Stomach (tissue), 9 donors: ENCODE measurements around the gene SSH2. TPM values are rescaled to one million over a fixed set of nuclear protein-coding genes. Genes with fewer than 3 reads are reported as not detected.
"Not testable (repeated sequence)": the region's sequence is repeated elsewhere in the genome, so short reads cannot be mapped to it uniquely, and the experiment has no call there.

Experiments used
- DNase-seq, 2 donors: peaks; one replicate each; pipeline versions ENCODE4 v3.0.0 to v3.0.0-alpha.2; 2013 to 2019
- H3K27ac ChIP-seq, 5 donors: fragments of 200-600 bp in 4 of 5; sonication (generic) in 4 of 5; one replicate each; pipeline ENCODE4 v1.5.1; 2013 to 2019; ENCODE audit warnings: mild to moderate bottlenecking in 1 of 5, moderate library complexity in 1 of 5
- H3K27me3 ChIP-seq, 3 donors: fragments of 200-600 bp; sonication (generic); one replicate each; pipeline ENCODE4 v1.5.1; 2017 to 2019; ENCODE audit warnings: mixed run types in 1 of 3
- H3K36me3 ChIP-seq, 4 donors: fragments of 200-600 bp; sonication (generic); 1 replicate in 3 of 4; 2 replicates in 1 of 4; pipeline ENCODE4 v1.5.1; 2016 to 2019
- H3K4me1 ChIP-seq, 4 donors: fragments of 200-600 bp; sonication (generic); one replicate each; pipeline ENCODE4 v1.5.1; 2016 to 2019
- H3K4me3 ChIP-seq, 4 donors: fragments of 200-600 bp; sonication (generic) in 3 of 4; one replicate each; pipeline ENCODE4 v1.5.1; 2016 to 2019; ENCODE audit warnings: mild to moderate bottlenecking in 1 of 4
- H3K9me3 ChIP-seq, 4 donors: fragments of 200-600 bp; sonication (generic); one replicate each; pipeline ENCODE4 v1.5.1; 2016 to 2019
- EP300 ChIP-seq: sonication (generic); formaldehyde crosslinking; IDR thresholded peaks from one replicate; pipeline ENCODE4 v1.6.1; 2017; ENCODE audit warnings: antibody characterized with exemption
- POLR2A ChIP-seq, 4 donors: fragments of 450-650 bp; IDR thresholded peaks; one replicate each; pipeline ENCODE4 v1.6.1; 2016; ENCODE audit warnings: antibody characterized with exemption in 4 of 4, control low read depth in 2 of 4, mild to moderate bottlenecking in 1 of 4, moderate library complexity in 1 of 4
- POLR2AphosphoS5 ChIP-seq, 3 donors: sonication (generic); formaldehyde crosslinking; IDR thresholded peaks; one replicate each; pipeline ENCODE4 v1.6.1; 2016; ENCODE audit warnings: antibody characterized with exemption in 3 of 3
- WGBS, 5 donors: extraction: QIAGEN DNeasy Blood & Tissue Kit in 3 of 5; methylation state at CpG; one replicate each; pipeline versions ENCODE4 v1.1.5 to v1.1.7; 2013 to 2018; 5-methylcytosine and 5-hydroxymethylcytosine counted together
- intact Hi-C: fragments of 100-400 bp; cut with DNase I; formaldehyde crosslinking; loops from one replicate; pipeline ENCODE4 v1.15.1; 2023; ENCODE audit warnings: low total_unique reads
- polyA plus RNA-seq, 3 donors: library from polyadenylated mRNA; stranded (reverse); fragments of 200-250 nt; gene quantifications; one replicate each; pipeline ENCODE4 v1.2.3, GENCODE V29; 2013
- total RNA-seq, 5 donors: library from RNA; depleted of rRNA; stranded (reverse); fragments of >200 nt; gene quantifications; one replicate each; pipeline versions ENCODE4 v1.1.0 to v1.2.3, GENCODE V29; 2014 to 2016
- TF ChIP-seq, protein P1 (sequence below), 7 experiments: fragments of 450-650 bp in 4 of 7; fragments of 200-600 bp in 3 of 7; sonication (generic) in 3 of 7; IDR thresholded peaks; one replicate each; pipeline ENCODE4 v1.5.1; 2016 to 2019; ENCODE audit warnings: antibody characterized with exemption in 7 of 7, control low read depth in 2 of 7, mild to moderate bottlenecking in 1 of 7
- donor health status: healthy with polysubstance abuse.
- donor health status: Bipolar disorder and iron deficiency.
- donor health status: healthy.

Gene SSH2
- total and polyA plus RNA-seq, 8 donors = 7.8 to 44.9 (median 24.1) TPM

DNA sequence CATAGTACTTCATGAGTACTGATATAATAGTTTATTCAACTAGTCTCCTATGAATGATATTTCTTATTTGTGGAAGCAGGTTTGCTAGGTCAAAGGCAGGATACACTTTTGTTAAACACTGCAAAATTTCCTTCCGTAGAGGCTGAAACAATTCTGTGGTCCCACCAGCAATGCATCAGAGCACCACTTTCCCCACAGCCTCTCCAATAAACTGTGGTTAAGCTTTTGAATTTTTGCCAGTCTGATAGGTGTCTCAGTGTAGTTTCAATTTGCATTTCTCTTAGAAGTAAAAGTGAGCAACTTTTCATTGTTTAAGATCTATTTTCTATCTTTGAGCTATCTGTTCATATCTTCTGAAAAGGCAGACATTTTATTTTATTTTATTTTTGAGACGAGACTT lies 270.9 kb downstream of the SSH2 start:
- Histone ChIP-seq H3K27me3 (no peaks in the 10 kb centered on the region), H3K4me1 (peaks cover 0 to 13% (median 4%) of the 10 kb centered on the region in 4 donors), H3K9me3 (no peaks in the 10 kb centered on the region), H3K27ac (no peak overlapping the region), H3K36me3 (peaks cover 6 to 79% (median 53%) of the 10 kb centered on the region in 4 donors), H3K4me3 (no peak overlapping the region)
- TF ChIP-seq, protein P1, sequence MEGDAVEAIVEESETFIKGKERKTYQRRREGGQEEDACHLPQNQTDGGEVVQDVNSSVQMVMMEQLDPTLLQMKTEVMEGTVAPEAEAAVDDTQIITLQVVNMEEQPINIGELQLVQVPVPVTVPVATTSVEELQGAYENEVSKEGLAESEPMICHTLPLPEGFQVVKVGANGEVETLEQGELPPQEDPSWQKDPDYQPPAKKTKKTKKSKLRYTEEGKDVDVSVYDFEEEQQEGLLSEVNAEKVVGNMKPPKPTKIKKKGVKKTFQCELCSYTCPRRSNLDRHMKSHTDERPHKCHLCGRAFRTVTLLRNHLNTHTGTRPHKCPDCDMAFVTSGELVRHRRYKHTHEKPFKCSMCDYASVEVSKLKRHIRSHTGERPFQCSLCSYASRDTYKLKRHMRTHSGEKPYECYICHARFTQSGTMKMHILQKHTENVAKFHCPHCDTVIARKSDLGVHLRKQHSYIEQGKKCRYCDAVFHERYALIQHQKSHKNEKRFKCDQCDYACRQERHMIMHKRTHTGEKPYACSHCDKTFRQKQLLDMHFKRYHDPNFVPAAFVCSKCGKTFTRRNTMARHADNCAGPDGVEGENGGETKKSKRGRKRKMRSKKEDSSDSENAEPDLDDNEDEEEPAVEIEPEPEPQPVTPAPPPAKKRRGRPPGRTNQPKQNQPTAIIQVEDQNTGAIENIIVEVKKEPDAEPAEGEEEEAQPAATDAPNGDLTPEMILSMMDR (IDR thresholded peaks at IDR 0.05) = no peak
- TF ChIP-seq EP300 = no peak
- no peak for TF ChIP-seq POLR2A (IDR thresholded peaks at IDR 0.05)
- no peak for TF ChIP-seq POLR2AphosphoS5 (IDR thresholded peaks at IDR 0.05)
- intact Hi-C loops = no loop called here
- WGBS, 5 donors = 70 to 82% (median 78%) methylated on average over 2 of the region's 2 CpGs
- DNase-seq = no peak

DNA sequence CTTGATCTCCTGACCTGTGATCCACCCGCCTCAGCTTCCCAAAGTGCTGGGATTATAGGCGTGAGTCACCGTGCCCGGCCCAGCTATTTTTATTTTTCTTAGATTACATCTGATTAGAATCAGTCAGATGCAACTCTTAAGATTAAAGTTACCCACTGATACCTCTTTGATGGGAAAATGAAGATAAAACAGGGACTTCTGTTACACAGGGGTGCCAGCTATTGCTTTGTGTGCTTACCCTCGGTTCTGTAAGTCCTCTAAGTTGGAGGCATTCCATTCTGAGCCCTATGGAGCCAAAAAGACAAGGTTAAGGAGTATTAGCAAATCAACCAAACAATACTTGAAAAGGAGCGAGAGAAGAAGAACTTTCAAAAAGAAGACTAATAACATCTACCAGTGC lies 274.7 kb downstream of the SSH2 start:
- H3K27me3 ChIP-seq = no peaks in the 10 kb centered on the region
- H3K27ac ChIP-seq = no peak overlapping the region
- H3K4me3 ChIP-seq = no peak overlapping the region
- no peak for TF ChIP-seq POLR2A (IDR thresholded peaks at IDR 0.05)
- TF ChIP-seq, protein P1 (IDR thresholded peaks at IDR 0.05) = no peak
- no peak for TF ChIP-seq POLR2AphosphoS5 (IDR thresholded peaks at IDR 0.05)
- TF ChIP-seq EP300 = no peak
- no peaks in the 10 kb centered on the region for H3K9me3 ChIP-seq
- WGBS, 5 donors = 91 to 98% (median 97%) methylated on average over 6 of the region's 6 CpGs
- H3K4me1 ChIP-seq = peaks cover 0 to 10% (median 6%) of the 10 kb centered on the region in 4 donors
- H3K36me3 ChIP-seq = peaks cover 6 to 65% (median 40%) of the 10 kb centered on the region in 4 donors
- intact Hi-C loops = no loop called here
- DNase-seq = no peak

DNA sequence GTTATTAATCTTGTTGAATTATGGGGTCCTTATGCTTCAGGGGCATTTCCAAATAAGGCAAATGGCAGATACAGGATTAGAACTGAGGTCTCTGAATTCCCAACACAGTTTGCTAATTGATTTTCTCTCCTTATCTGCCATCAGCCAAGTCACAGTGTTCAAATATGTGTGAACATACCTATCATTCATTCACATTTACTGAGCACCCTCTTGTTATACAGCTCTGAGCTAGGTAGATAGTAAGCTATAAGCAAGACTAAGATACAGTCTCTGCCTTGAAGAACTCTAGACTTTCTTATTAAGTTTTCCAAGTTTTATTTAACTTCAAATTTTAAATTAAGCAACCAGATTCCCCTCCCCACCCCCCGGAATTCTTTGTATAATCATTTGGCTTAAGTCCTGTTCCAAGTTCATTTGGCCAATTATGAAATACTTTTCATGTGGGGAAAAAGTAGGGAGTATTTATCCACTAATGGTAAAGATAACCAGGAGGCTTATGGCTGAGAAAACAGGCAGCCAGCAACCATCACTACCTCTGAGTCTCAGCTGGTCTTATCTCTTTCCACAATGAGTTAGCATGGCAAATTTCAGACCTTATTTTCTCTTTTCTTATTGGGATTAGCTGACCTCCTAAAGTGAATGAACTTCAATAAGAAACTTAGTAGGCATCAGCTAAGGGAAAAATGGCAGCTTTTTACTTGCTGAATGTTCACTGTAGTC lies 275.9 kb downstream of the SSH2 start:
- intact Hi-C loops = no loop called here
- 45 to 71% (median 48%) methylated on average over 1 of the region's 1 CpG for WGBS, 5 donors
- H3K4me1 ChIP-seq = peaks cover 0 to 10% (median 6%) of the 10 kb centered on the region in 4 donors
- no peaks in the 10 kb centered on the region for H3K27me3 ChIP-seq
- H3K4me3 ChIP-seq = no peak overlapping the region
- no peaks in the 10 kb centered on the region for H3K9me3 ChIP-seq
- H3K36me3 ChIP-seq = peaks cover 7 to 66% (median 41%) of the 10 kb centered on the region in 4 donors
- H3K27ac ChIP-seq = no peak overlapping the region
- no peak for DNase-seq
- no peak for TF ChIP-seq EP300
- no peak for TF ChIP-seq POLR2A (IDR thresholded peaks at IDR 0.05)
- TF ChIP-seq, protein P1 (IDR thresholded peaks at IDR 0.05) = no peak

DNA sequence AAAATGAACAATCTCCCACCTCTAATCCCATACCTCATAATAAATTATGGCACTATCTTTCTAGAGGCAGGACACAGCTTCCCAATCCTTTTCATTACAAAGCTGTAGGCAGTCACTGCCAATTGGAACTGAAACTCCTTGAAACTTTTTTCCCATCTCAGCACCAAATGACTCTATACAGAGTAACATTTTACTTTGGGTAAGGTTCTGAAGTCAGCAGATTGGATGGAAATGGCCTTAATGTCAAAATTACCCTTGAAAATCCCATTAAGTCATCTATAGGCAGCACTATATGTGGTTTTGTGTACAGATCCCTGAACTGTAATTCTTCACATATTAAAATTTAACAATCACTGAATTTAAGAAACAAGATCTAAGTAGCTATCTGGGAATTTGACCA lies 277.1 kb downstream of the SSH2 start:
- peaks cover 13 to 72% (median 50%) of the 10 kb centered on the region in 4 donors for H3K36me3 ChIP-seq
- no peak for DNase-seq
- intact Hi-C loops = no loop called here
- H3K9me3 ChIP-seq = no peaks in the 10 kb centered on the region
- H3K27ac ChIP-seq = no peak overlapping the region
- peaks cover 0 to 10% (median 6%) of the 10 kb centered on the region in 4 donors for H3K4me1 ChIP-seq
- H3K27me3 ChIP-seq = no peaks in the 10 kb centered on the region
- H3K4me3 ChIP-seq = no peak overlapping the region
- TF ChIP-seq, protein P1 (IDR thresholded peaks at IDR 0.05) = no peak
- TF ChIP-seq POLR2A (IDR thresholded peaks at IDR 0.05) = no peak
- TF ChIP-seq POLR2AphosphoS5 (IDR thresholded peaks at IDR 0.05) = no peak
- TF ChIP-seq EP300 = no peak

DNA sequence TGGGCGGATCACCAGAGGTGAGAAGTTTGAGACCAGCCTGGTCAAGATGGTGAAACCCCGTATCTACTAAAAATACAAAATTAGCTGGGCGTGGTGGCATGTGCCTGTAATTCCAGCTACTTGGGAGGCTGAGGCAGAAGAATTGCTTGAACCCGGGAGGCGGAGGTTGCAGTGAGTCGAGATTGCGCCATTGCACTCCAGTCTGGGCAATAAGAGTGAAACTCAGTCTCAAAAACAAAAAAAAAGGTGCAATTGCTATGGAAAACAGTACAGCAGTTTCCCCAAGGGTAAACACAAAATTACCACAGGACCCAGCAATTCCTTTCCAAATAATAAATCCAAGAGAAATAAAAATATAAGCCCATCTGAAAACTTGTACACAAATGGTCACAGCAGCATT lies 278.1 kb downstream of the SSH2 start:
- WGBS, 5 donors = 93 to 99% (median 94%) methylated on average over 7 of the region's 7 CpGs
- H3K9me3 ChIP-seq, H3K4me3 ChIP-seq, DNase-seq, intact Hi-C loops, H3K27me3 ChIP-seq, H3K27ac ChIP-seq: not testable (repeated sequence)
- Histone ChIP-seq H3K4me1 (peaks cover 0 to 10% (median 6%) of the 10 kb centered on the region in 4 donors), H3K36me3 (peaks cover 19 to 78% (median 59%) of the 10 kb centered on the region in 4 donors)
